Karpas-422 (cell line): ENCODE measurements around the gene C19orf67. TPM values are rescaled to one million over a fixed set of nuclear protein-coding genes. Genes with fewer than 3 reads are reported as not detected.

ENCODE experiments used
- total RNA-seq: library from RNA; depleted of rRNA; stranded (reverse); fragments of >200 nt; shearing (Covaris generic); gene quantifications from 2 replicates; pipeline ENCODE4 v1.2.3, GENCODE V29; 2014; ENCODE audit warnings: low replicate concordance; rRNA removed

Gene C19orf67
- total RNA-seq, 1 experiment from 2014 or later = 0.37 TPM

Other genes starting within 250 kb of the C19orf67 start
- not detected in 2 replicates for gene NANOS3, start 208.6 kb downstream of the C19orf67 start, total RNA-seq
- gene BRME1, start 179.7 kb downstream of the C19orf67 start, total RNA-seq = 0.47 TPM in 1 of 2 replicates, not detected in the other
- 9.9 and 28.6 TPM in 2 replicates for gene CC2D1A, start 179.6 kb downstream of the C19orf67 start, total RNA-seq
- gene PODNL1, start 147.4 kb downstream of the C19orf67 start, total RNA-seq = not detected in 2 replicates
- 15.1 and 41.4 TPM in 2 replicates for gene DCAF15, start 133.3 kb downstream of the C19orf67 start, total RNA-seq
- 1.2 and 2.3 TPM in 2 replicates for gene RFX1, start 79.5 kb downstream of the C19orf67 start, total RNA-seq
- gene RLN3, start 57.6 kb downstream of the C19orf67 start, total RNA-seq = not detected in 2 replicates
- gene IL27RA, start 54.0 kb downstream of the C19orf67 start, total RNA-seq = 0.67 and 1.9 TPM in 2 replicates
- gene PALM3, start 23.7 kb downstream of the C19orf67 start, total RNA-seq = not detected in 2 replicates
- 0.71 and 4.2 TPM in 2 replicates for gene MISP3, start 13.0 kb downstream of the C19orf67 start, total RNA-seq
- gene SAMD1, start 5.0 kb upstream of the C19orf67 start, total RNA-seq = 31.8 and 81.5 TPM in 2 replicates
- gene PRKACA, start 32.0 kb upstream of the C19orf67 start, total RNA-seq = 24.0 and 26.5 TPM in 2 replicates
- 27.1 and 34.9 TPM in 2 replicates for gene ASF1B, start 50.8 kb upstream of the C19orf67 start, total RNA-seq
- gene ADGRL1, start 120.4 kb upstream of the C19orf67 start, total RNA-seq = 0.40 and 1.2 TPM in 2 replicates